ENCODE measurements around the gene DCAF4. TPM values are rescaled to one million over a fixed set of nuclear protein-coding genes. Genes with fewer than 3 reads are reported as not detected.
A peak's percentile ranks its signal among the peaks of the same experiment; 100 is the strongest.

DCAF4 gene
- polyA plus RNA-seq, 1 of the 3 experiments (the other 2 are of a cell fraction), result 17.9 TPM

DNA sequence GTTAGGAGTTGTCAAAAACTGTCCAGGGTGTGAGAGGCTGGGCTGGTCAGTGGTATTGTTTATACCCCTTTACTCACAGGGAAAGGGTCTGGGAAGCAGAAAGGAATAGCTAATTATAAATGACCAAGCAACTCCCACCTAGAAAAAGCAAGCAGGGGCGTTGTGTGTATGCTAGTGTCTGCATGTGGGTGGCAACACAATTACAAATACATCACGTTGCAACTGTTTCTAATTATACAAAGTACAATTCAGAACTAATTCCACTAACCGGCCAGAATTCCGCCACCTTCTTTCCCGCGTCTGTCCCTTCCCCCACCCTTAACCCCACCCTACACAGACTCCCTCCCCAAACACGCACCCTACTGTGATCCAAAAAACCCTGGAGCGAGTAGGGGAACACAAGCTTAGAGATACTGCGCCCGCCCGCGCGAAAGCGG is 34.6 kb upstream of the DCAF4 start:
- TF ChIP-seq POLR2AphosphoS5 (IDR thresholded peaks at IDR 0.05; ENCODE audit: low read depth, low read length) (no peak), RAD21 (IDR thresholded peaks at IDR 0.05; ENCODE audit: low read length) (no peak), FOXM1 (IDR thresholded peaks at IDR 0.05; ENCODE audit: low read depth) (no peak), MXI1 (IDR thresholded peaks at IDR 0.05; ENCODE audit: low read depth, low read length) (no peak), FOSL2 (IDR thresholded peaks at IDR 0.05; ENCODE audit: borderline replicate concordance, low read depth) (no peak), SMC3 (IDR thresholded peaks at IDR 0.05; ENCODE audit: low read depth, low read length) (no peak), NFIC (IDR thresholded peaks at IDR 0.05; ENCODE audit: borderline replicate concordance) (no peak), FOXJ3 (CRISPR knock-in tag; IDR thresholded peaks at IDR 0.05) (no peak), TCF12 (IDR thresholded peaks at IDR 0.05) (no peak), TAF1 (IDR thresholded peaks at IDR 0.05; ENCODE audit: borderline replicate concordance, low read depth, low read length) (no peak), EP300 (IDR thresholded peaks at IDR 0.05; ENCODE audit: borderline replicate concordance in 1 of 2, low read depth in 1 of 2, low read length in 1 of 2) (no peak), ELF1 (IDR thresholded peaks at IDR 0.05) (no peak), CHD2 (IDR thresholded peaks at IDR 0.05; ENCODE audit: low read length, partially characterized antibody) (no peak), RFX5 (IDR thresholded peaks at IDR 0.05; ENCODE audit: low read length) (no peak)
- TF ChIP-seq, protein P1, sequence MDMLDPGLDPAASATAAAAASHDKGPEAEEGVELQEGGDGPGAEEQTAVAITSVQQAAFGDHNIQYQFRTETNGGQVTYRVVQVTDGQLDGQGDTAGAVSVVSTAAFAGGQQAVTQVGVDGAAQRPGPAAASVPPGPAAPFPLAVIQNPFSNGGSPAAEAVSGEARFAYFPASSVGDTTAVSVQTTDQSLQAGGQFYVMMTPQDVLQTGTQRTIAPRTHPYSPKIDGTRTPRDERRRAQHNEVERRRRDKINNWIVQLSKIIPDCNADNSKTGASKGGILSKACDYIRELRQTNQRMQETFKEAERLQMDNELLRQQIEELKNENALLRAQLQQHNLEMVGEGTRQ (IDR thresholded peaks at IDR 0.05; ENCODE audit: borderline replicate concordance, low read depth, low read length), result no peak
- TF ChIP-seq, protein P2, sequence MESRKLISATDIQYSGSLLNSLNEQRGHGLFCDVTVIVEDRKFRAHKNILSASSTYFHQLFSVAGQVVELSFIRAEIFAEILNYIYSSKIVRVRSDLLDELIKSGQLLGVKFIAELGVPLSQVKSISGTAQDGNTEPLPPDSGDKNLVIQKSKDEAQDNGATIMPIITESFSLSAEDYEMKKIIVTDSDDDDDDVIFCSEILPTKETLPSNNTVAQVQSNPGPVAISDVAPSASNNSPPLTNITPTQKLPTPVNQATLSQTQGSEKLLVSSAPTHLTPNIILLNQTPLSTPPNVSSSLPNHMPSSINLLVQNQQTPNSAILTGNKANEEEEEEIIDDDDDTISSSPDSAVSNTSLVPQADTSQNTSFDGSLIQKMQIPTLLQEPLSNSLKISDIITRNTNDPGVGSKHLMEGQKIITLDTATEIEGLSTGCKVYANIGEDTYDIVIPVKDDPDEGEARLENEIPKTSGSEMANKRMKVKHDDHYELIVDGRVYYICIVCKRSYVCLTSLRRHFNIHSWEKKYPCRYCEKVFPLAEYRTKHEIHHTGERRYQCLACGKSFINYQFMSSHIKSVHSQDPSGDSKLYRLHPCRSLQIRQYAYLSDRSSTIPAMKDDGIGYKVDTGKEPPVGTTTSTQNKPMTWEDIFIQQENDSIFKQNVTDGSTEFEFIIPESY (IDR thresholded peaks at IDR 0.05; ENCODE audit: borderline replicate concordance, low read depth), result no peak
- TF ChIP-seq, protein P3, sequence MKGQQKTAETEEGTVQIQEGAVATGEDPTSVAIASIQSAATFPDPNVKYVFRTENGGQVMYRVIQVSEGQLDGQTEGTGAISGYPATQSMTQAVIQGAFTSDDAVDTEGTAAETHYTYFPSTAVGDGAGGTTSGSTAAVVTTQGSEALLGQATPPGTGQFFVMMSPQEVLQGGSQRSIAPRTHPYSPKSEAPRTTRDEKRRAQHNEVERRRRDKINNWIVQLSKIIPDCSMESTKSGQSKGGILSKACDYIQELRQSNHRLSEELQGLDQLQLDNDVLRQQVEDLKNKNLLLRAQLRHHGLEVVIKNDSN (IDR thresholded peaks at IDR 0.05; ENCODE audit: borderline replicate concordance, low read depth), result no peak
- TF ChIP-seq, protein P4, sequence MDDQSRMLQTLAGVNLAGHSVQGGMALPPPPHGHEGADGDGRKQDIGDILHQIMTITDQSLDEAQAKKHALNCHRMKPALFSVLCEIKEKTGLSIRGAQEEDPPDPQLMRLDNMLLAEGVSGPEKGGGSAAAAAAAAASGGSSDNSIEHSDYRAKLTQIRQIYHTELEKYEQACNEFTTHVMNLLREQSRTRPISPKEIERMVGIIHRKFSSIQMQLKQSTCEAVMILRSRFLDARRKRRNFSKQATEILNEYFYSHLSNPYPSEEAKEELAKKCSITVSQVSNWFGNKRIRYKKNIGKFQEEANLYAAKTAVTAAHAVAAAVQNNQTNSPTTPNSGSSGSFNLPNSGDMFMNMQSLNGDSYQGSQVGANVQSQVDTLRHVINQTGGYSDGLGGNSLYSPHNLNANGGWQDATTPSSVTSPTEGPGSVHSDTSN (IDR thresholded peaks at IDR 0.05), result no peak
- WGBS (ENCODE audit: low lambda C conversion rate), result 10% methylated on average over 14 of the region's 14 CpGs
- no peak overlapping the region for H3K27ac ChIP-seq (ENCODE audit: low read depth in 2 of 2, low read length in 1 of 2)
- peaks cover 15 to 26% of the 10 kb centered on the region in 2 experiments; a peak in 3 of 4 replicates for H3K4me1 ChIP-seq (ENCODE audit: control insufficient read depth in 1 of 2, insufficient read depth in 2 of 2, low read depth in 1 of 2, low read length in 1 of 2)
- H3K4me2 ChIP-seq, result peak overlapping the region; percentile 95
- POLR2A ChIA-PET, result interaction anchor here (1.1 kb wide), 1 partner anchor 10 kb away, joined by 3 read pairs; no protein-coding TSS in a partner anchor
- peak overlapping the region; percentile 82 for H2AFZ ChIP-seq (ENCODE audit: low read depth)
- CTCF ChIA-PET, result interaction anchor here (0.9 to 7.5 kb wide), 6 partner anchors 8 to 377 kb away, joined by 3 to 70 read pairs (median 4); no protein-coding TSS in a partner anchor
- peak overlapping the region; percentile 80 to 99 for H3K4me3 ChIP-seq (ENCODE audit: low read depth in 2 of 2, low read length in 1 of 2)
- H3K9ac ChIP-seq, result no peak overlapping the region
- no peaks in the 10 kb centered on the region for H3K79me2 ChIP-seq (ENCODE audit: insufficient read depth)
- H3K36me3 ChIP-seq (replicated peaks in 1 of 2; ENCODE audit: control insufficient read depth in 1 of 2, insufficient read depth in 2 of 2, low read length in 1 of 2), result no peaks in the 10 kb centered on the region
- H3K9me2 ChIP-seq, result no peaks in the 10 kb centered on the region
- H4K20me1 ChIP-seq (ENCODE audit: insufficient read depth), result no peaks in the 10 kb centered on the region
- peaks cover 17% of the 10 kb centered on the region for H3K27me3 ChIP-seq (ENCODE audit: insufficient read depth)
- H3F3A ChIP-seq (replicated peaks; ENCODE audit: insufficient read depth), result peaks cover 3% of the 10 kb centered on the region
- H3K9me3 ChIP-seq, result no peaks in the 10 kb centered on the region
- peak; percentile 47 for DNase-seq
